HG03457 (cell line): ENCODE data around the gene COLGALT1.
"Not testable (repeated sequence)": the region's sequence is repeated elsewhere in the genome, so short reads cannot be mapped to it uniquely, and the experiment has no call there.

Experiments
- ATAC-seq: cut with Tn5 transposase; IDR thresholded peaks from one replicate; pipeline ENCODE4 v1.9.1; 2021; ENCODE audit warnings: moderate number of reproducible peaks; ENCODE audit not compliant: unreplicated experiment

Gene COLGALT1

DNA sequence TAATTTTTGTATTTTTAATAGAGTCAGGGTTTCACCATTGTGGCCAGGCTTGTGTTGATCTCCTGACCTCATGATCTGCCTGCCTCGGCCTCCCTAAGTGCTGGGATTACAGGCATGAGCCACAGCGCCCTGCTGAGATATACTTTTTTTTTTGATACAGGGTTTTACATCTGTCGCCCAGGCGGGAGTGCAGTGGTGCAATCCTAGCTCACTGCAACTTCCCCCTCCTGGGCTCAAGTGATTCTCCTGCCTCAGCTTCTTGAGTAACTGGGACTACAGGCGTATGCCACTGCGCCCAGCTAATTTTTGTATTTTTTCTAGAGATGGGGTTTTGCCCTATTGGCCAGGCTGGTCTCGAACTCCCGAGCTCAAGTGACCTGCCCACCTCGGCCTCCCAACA, 2.0 kb downstream of the COLGALT1 start:
- no peak for ATAC-seq

DNA sequence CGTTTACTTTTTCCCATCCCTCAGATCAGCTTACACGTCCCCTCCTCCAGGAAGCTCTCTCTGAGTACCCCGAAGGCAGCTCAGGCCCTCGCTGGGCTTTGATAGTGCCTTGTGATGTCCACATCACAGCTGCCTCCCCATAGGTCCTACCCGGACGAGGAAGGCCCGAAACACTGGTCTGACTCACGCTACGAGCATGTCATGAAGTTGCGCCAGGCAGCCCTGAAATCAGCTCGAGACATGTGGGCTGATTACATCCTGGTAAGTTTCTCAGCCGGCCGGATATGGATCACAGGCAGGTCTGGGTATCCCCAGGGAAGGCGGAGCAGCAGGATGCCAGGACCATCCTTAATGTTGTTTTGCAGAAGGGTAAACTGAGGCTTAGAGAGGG, 4.8 kb downstream of the COLGALT1 start:
- no peak for ATAC-seq

DNA sequence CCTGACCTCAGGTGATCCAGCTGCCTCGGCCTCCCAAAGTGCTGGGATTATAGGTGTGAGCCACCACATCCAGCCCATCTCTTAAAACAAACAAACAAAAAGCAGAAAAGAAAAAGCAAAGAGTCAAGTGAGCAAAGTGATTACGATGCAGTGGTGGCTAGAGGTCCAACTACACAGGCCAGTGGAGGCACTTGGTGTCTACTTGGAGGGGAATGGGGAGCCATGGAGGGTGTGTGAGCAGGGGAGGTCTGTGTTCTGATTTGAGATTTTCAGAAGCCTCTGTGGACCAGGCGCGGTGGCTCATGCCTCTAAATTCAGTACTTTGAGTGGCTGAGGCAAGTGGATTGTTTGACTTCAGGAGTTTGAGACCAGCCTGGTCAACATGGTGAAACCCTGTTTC, 6.6 kb downstream of the COLGALT1 start:
- ATAC-seq, result no peak

DNA sequence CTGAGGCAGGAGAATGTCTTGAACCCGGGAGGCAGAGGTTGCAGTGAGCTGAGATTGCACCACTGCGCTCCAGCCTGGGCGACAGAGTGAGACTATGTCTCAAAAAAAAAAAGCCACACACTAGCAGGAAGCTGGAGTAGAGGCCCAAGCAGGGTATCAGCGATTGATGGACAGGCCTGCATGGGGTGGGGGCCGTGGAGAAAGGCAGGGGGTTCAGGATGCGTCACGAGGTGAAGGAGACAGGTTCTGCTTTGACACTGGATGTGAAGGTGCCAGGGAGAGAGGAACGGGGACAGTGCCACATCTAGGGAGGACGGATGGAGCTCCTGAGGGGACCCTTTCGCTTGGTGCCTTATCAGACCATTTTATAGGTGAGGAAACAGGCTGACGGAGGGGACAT, 7.1 kb downstream of the COLGALT1 start:
- no peak for ATAC-seq

DNA sequence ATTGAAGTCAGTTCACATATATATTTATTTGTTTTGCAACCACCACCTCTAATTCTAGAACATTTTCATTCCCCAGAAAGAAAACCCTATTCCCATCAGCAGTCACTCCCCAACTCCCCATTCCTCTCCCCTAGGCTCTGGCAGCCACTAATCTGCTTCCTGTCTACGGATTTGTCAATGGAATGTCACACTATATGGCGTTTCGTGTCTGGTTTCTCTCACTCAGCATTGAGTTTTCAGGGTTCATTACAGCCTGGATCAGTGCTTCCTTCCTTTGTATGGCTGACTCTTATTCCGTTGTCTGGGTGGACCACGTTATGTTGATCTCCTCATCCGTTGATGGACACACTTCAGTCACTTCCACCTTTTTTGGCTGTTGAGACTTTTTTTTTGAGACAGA, 9.3 kb downstream of the COLGALT1 start:
- ATAC-seq, result no peak

DNA sequence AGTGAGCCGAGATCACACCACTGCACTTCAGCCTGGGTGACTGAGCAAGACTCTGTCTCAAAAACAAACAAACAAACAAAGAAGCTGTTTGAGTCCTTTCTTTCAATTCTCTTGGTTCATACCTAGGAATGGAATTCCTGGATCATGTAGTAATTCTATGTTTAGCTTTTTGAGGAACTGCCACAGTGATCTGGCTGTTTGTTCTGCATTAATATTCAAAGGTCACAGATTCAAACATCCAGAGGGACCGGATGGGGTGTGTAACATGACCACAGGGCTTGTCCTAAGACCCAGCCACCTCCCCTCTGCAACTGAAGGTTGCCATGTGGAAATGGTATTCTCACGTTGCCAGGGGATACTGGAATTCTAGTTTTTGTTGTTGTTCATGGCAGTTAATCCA, 10.2 kb downstream of the COLGALT1 start:
- no peak for ATAC-seq

DNA sequence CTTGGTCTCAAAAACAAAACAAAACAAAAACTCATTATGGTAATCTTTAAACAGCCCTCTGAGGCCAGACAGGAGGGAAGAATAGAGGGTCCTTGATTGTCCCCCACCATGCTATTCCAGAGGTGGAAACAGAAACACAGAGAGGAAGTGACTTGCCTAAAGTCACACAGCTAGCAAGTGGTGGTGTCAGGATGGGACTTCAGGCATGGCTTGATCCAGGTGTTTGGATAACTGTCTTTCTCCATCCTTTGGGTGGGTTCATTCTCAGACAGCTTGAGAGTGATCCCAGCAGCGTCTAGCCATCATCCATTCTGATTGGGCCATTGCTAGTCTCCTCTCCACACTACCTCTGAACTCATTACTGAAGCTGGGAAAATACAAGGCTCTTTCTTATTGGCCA, 12.5 kb downstream of the COLGALT1 start:
- no peak for ATAC-seq

DNA sequence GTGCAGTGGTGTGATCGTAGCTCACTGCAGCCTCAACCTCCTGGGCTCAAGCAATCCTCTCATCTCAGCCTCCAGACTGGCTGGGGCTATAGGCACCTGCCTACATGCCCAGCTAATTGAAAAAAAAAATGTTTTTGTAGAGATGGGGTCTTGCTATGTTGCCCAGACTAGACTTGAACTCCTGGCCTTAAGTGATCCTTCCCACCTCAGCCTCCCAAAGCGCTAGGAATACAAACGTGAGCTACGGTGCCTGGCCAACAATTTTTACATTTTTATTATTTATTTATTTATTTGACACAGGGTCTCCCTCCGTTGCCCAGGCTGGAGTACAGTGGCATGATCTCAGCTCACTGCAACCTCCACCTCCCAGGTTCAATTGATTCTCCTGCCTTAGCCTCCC, 14.8 kb downstream of the COLGALT1 start:
- not testable (repeated sequence) for ATAC-seq

DNA sequence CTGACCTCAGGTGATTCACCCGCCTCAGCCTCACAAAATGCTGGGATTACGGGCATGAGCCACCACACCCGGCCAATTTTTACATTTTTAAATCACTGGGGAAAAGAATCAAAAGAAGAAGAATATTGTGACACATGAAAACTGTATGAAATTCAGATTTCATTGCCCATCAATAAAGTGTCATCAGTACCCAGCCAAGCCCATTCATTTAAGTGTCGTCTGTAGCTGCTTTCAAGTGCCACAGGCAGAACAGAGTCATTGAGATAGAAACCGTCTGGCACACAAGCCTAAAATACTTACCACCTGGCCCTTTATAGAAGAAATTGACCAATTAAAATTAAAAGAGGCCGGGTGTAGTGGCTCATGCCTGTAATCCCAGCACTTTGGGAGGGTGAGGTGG, 15.3 kb downstream of the COLGALT1 start:
- no peak for ATAC-seq

DNA sequence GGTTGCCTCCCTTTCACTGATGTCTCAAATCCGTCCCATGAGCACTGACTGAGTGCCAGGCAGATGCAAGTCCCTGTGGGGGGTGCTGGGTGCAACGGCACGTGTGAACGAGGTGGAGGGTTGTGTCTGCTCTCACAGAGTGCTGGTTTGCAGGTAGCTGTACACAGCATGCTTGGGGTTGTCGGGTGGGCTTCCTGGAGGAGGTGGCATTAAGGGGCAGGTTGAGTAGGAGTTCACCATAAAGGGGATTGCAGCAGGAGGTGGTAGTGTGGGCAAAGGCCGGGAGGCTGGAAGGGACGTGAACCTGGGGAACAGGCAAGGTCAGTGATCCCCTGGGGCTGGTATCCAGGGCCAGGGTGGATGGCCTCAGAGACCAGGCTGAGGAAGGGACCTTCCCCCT, 17.2 kb downstream of the COLGALT1 start:
- no peak for ATAC-seq

DNA sequence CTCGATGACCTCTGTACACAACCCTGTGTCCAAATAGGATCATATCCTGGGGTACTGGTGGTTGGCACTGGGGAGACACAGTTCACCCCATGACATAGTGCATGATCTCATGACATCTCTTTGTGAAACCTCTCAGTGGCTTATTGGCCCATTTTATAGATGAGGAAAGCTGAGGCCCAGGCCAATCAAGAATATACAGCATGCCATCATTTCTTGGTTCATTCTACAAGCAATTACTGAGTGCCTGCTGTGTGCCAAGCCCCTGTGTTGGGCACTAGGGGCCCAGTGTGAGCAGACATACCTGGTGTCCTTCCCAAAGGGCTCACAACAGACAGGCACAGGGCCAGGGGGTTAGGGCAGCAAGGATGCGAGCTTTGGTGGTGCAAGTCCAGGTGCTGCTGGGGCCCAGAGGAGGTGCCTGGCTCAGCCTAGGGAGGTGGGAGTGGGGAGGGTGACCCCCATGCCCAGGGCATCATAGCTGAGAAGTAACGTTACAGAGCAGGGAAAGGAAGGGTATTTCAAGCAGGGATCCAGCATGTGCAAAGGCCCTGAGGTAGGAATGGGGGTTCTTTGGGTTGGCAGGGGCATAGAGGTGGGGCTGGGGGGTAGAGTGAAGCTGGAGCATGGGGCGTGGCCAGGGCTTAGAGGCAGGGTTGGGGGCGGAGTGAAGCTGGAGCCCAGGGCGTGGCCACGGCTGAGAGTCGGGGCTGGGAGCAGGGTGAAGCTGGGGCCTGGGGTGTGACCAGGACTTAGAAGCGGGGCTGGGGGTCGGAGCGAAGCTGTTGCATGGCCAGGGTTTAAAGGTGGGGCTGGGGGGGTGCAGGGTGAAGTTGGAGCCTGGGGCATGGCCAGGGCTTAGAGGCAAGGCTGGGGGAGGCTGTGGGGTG, 20.7 kb downstream of the COLGALT1 start:
- no peak for ATAC-seq

DNA sequence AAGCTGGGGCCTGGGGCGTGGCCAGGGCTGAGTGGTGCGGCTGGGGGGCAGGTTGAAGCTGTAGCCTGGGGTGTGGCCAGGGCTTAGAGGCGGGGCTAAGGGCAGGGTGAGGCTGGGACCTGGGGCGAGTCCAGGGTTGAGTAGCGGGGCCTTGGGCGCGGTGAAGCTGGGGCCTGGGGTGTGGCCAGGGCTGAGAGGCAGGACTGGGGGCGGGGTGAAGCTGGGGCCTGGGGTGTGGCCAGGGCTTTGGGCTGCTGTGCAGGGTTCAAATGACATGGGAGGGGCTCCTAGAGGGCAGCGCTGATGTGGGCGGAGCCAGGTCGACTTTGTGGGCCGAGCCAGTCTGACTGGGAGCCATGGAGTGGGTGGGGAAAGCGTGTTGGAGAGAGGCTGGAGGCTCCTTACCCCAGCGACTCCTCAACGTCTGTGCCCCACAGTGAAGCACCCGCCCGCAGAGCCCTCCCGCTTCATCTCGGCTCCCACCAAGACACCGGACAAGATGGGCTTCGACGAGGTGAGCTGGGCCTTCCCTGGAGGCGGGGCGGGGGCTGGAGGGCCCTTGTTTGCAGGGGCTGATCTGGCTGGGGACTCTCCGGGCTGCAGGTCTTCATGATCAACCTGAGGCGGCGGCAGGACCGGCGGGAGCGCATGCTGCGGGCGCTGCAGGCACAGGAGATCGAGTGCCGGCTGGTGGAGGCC, 21.5 kb downstream of the COLGALT1 start:
- no peak for ATAC-seq

DNA sequence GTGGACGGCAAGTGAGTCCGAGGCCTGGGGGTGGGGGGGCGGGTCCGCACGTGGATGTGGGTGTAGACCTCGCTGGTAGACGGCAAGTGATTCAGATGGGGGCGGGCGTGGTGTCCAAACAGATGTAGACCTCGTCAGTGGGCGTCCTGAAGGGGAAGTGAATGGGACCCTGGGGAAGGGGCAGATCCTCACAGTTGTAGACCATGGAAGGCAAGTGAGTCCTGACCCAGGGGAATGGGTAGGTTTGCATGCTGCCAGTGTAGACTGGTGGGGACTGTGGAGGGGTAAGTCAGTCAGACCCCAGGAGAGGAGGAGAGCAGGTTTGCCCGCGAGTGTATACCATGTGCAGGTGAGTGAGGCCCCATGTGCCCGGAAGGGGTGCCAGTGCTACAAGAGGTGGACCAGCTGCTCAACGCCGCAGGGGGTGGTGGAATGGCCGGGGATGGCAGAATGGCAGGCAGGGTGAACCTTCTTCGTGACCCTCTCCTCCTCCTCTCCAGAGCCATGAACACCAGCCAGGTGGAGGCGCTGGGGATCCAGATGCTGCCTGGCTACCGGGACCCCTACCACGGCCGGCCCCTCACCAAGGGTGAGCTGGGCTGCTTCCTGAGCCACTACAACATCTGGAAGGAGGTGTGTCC, 22.1 kb downstream of the COLGALT1 start:
- ATAC-seq, result no peak

DNA sequence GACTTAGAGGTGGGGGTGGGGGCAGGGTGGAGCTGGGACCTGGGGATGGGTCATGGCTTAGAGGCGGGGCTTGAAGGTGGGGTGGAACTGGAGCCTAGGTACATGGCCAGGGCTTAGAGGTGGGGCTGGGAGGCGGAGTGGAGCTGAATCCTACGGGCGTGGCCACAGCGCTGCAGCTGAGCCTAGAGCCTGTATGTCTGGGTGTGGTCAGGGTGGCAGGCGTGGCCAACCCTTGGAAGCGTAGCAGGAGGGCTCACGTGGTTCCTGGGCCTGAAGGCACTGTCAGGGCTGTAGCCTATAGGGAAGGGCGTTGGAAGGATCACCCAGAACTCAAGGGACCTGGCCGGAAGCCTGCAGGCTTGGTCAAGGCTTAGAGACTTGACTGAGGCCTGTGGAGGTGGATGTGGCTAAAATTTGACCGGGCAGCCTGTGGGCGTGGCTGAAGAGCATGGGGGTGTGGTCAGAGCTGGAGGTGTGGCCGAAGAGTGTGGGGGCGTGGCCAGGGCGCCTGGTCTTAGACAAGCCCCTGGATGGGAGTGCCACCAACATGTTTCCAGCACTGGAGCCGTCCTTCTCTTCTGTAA, 24.3 kb downstream of the COLGALT1 start:
- no peak for ATAC-seq

DNA sequence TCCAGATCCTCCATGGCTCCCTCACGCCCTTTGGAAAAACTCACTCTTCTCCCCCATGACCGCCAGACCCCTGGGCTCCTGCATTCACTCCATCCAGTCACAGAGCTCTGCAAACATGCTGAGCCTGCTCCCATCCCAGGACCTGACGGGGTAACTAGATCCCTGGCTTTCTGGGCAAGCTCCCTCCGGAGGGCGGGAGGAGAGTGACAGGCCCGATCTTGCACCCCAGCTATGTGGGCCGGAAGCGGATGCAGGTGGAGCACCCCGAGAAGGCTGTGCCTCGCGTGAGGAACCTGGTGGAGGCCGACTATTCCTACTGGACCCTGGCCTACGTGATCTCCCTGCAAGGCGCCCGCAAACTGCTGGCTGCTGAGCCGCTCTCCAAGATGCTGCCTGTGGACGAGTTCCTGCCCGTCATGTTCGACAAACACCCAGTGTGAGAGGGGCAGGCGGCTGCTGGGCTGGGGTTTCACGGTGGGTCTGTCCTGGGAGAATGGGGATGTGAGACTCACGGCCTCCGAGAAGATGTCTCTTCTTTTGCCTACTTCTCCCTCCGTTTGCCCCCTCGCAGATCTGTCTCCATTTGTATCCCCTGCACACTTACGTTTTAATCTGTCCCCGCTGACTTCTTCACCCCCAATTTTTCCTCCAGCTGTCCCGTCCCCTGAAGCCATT, 25.2 kb downstream of the COLGALT1 start:
- ATAC-seq, result no peak

DNA sequence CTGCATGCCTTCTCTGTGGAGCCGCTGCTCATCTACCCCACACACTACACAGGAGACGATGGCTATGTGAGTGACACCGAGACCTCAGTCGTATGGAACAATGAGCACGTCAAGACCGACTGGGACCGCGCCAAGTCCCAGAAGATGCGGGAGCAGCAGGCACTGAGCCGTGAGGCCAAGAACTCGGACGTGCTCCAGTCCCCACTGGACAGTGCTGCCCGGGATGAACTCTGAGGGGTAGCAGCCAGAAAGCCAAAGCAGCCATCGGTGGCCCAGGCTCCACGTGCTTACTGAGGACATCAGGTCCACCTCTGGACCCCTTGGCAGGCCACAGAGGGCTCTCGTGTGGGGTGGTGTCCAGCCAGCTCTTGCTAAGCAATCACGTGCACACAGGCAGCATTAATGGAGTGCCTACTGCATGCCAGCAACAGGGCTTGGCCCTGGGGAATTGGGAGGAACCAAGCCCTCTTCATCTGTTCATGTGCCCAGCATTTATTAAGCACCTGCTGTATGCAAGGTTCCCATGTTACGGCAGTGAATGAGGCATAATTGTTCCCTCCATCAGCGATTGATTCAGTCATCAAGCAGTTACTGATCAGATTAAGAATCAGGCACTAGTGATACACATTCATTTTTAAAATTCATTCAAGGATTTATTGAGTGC, 25.9 kb downstream of the COLGALT1 start:
- no peak for ATAC-seq

DNA sequence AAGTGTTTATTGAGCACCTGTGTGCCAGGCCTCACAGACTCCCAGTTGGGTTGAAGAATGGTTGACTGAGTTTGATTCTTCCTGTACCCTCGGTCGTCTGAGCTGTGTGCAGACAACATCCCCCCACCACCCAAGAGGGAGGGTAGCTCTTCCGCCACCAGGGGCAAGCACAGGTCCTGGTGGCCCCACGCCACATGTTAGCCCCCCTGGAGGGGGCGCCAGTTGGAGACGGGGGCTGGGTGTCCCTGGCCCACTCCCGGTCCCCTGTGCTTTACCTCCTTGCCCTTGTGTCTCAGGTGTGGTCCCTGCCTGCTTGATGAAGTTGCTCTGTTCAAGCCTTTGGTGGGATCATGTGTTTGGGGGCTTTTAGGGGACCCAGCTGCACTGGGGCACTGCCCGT, 27.2 kb downstream of the COLGALT1 start:
- no peak for ATAC-seq

DNA sequence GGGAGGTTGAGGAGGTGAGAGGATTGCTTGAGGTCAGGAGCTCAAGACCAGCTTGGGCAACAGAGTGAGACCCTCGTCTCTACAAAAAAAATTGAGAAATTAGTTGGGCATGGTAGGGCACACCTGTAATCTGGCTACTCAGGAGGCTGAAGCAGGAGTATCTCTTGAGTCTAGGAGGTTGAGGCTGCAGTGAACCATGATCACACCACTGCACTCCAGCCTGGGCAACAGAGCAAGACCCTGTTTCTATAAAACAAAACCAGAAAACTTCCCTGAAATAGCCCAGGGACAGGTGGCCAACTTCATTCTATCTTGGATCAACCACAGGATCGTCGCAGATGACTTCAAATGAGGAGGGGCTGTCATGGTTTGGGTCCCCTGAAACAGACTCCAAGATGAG, 28.7 kb downstream of the COLGALT1 start:
- no peak for ATAC-seq

DNA sequence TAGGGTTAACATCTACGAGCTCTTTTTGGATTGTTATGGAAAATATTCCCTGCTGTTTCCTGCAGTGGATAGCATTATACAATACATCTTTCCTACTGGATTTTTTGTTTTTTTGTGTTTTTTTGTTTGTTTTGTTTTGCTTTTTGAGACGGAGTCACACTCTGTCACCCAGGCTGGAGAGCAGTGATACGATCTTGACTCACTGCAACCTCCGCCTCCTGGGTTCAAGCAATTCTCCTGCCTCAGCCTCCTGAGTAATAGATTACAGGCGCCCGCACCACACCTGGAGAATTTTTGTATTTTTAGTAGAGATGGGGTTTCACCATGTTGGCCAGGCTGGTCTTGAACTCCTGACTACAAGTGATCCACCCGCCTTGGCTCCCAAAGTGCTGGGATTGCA, 29.9 kb downstream of the COLGALT1 start:
- not testable (repeated sequence) for ATAC-seq

DNA sequence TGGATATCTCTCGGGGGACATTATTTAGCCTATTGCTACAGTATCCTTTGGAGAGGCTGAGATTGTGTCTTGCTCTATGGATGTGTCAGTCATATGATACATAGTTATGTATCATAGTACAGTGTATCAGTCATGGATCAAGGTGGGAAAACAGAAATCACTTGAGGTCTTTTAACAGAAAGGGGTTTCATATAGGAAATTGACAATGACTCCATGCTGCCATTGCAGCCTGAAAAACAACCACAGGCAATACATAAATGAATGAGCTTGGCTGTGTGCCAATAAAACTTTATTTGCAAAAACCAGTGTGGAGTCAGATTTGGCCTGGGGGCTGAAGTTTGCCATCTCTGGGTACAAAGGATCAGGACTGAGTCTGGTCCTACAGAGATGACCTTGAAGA, 35.4 kb downstream of the COLGALT1 start:
- no peak for ATAC-seq
